Activated CD8-positive, alpha-beta memory T cell treated with anti-CD3 and anti-CD28 coated beads, Interleukin-2, amount 50 U/mL, for 4 hours (primary cell): Measurements from ENCODE around the gene MED22.
A peak's percentile ranks its signal among the peaks of the same experiment; 100 is the strongest.
"Not testable (repeated sequence)": the region's sequence is repeated elsewhere in the genome, so short reads cannot be mapped to it uniquely, and the experiment has no call there.

ENCODE experiments used
- DNase-seq: peaks from one replicate; pipeline ENCODE4 v3.0.0-alpha.2; 2020

Gene MED22

GRCh38 chr9:133334161-133334560, 13.8 kb downstream of the MED22 start:
- peak; percentile 10 for DNase-seq

GRCh38 chr9:133333566-133333965, 14.4 kb downstream of the MED22 start:
- DNase-seq: peak; percentile 13

DNA sequence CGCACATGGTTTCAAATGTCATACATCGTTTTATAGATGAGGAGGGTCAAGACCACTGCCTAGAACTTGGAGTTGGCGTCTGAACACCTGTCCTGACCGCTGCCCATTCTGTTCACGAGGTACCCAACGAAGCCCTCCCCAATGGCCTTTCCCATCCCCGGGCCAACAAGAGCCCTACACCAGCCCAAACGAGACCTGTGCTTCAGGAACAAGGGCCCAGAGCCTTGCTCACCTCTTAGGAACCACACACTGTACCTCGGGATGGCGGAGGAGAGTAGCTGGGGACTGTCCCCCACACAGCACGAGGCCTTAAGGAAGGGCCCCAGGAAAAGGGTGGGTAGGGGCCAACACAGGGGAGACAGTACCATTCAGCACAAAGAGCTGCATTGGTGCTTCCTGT, 14.9 kb downstream of the MED22 start:
- no peak for DNase-seq

DNA sequence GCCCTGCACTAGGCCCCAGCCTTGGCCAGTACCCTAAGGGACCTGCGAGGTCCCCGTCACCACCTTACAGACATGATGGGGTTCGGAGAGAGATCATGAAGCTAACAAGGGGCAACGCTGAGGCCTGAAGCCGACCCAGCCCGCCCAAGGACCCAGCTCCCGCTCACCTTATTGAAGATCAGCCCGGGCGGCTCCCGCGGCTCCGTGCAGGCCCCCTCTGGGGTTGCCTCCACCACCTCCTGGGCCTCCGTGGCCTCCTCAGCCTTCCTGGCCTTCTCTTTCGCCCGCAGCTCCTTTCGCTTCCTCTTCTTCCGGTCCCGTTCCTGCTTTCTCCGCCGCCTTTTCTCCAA, 15.6 kb downstream of the MED22 start:
- no peak for DNase-seq

DNA sequence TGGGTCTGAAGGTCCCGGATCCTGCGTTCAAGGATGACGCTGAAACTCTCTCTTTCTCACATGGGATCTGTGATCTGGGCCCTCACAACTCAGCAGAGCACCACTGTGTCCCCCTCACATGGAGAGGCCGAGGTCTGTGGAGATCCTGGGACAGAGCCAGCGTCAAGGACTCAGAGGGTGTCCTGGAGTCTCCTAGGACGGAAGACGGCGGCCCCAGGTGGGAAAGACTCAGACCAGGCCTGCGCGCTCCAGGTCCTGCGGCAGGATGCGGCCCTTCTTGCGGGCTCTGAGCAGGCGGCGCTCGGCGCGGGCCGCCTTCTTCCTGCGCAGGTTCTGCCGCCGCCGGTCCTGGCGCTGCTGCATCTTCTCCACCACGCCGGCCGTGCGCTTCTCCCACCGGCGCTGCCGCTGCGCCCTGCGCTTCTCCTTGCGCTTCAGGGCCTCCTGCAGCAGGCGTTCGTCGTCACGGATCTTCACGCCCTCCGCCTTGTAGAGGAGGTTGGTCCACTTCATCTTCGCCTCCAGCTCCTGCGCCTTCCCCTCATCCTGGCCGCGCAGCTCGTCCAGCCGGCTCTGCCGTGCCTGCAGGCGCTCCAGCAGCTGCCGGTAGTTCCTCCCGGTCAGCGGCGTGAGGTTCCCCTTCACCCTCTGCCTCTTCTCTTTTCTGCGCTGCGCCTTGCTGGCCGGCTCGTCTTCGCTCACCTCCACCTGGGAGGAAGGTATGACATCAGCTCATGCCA, 16.1 kb downstream of the MED22 start:
- DNase-seq: no peak

- DNase-seq: no peak
Measured at GRCh38 chr9:133331221-133331620, 16.7 kb downstream of the MED22 start.

GRCh38 chr9:133329306-133330156, 18.4 kb downstream of the MED22 start:
- not testable (repeated sequence) for DNase-seq

- no peak for DNase-seq
Measured at GRCh38 chr9:133327834-133328484, 20.0 kb downstream of the MED22 start.

- not testable (repeated sequence) for DNase-seq
Measured at GRCh38 chr9:133327021-133327420, 20.9 kb downstream of the MED22 start.

DNA sequence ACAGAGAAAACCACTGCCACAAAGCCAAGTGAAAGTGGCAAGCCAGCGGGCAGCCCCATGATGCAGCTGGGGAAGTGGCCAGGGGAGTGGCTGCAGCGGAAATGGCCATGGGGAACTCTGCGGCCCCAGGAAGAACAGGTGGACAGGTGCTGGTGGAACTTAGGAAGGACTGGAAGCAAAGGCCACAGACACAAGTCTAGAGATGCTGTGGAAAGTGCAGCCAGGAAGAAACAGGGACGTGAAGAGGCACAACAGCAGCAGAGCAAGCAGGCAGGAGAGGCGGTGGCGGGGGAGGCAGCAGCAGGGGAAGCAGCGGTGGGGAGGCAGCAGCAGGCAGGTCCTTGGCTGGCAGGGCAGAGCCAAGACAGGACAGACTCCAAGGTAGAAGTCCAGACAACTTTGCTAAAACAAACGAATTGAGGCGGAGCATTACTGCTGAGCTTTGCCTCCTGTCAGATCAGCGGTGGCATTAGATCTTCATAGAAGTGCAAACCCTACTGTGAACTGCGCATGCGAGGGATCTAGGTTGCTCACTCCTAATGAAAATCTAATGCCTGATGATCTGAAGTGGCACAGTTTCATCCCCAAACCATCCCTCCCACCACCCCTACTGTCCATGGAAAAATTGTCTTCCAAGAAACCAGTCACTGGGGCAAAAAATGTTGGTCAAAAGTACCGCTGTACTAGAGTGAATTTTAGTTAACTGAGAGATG, 23.8 kb downstream of the MED22 start:
- no peak for DNase-seq

GRCh38 chr9:133323211-133323610, 24.7 kb downstream of the MED22 start:
- no peak for DNase-seq

GRCh38 chr9:133322701-133323100, 25.2 kb downstream of the MED22 start:
- no peak for DNase-seq

- no peak for DNase-seq
Measured at GRCh38 chr9:133321411-133321935, 26.5 kb downstream of the MED22 start.

- no peak for DNase-seq
Measured at GRCh38 chr9:133320421-133320881, 27.5 kb downstream of the MED22 start.

- not testable (repeated sequence) for DNase-seq
Measured at GRCh38 chr9:133317551-133317950, 30.4 kb downstream of the MED22 start.

GRCh38 chr9:133315997-133316396, 31.9 kb downstream of the MED22 start:
- no peak for DNase-seq

DNA sequence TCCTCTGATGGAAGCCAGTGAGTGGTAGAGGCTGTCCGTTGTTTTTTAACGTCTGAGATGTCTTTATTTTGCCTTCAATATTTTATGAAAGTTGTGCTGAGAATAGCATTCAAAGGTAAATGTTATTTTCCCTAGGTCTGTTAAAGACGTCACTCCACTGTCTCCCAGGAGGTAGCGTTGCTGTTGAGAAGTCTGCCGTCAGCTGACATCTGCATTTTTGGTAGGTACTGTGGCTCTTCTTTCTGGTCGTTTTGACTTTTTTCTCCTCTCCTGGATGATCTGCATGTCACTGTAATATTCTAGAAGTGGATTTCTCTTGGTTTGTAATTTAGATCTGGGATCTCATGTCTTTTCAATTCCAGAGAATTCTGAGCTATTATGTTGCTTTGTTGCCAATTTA, 38.3 kb downstream of the MED22 start:
- no peak for DNase-seq

- DNase-seq: no peak
Measured at GRCh38 chr9:133307301-133307700, 40.6 kb downstream of the MED22 start.

GRCh38 chr9:133306242-133307204, 41.4 kb downstream of the MED22 start:
- no peak for DNase-seq

GRCh38 chr9:133305731-133306130, 42.2 kb downstream of the MED22 start:
- no peak for DNase-seq
